Measurements from ENCODE around the gene RGS6.

Gene RGS6

GRCh38 chr14:72554994-72555608 is 622.9 kb downstream of the RGS6 start:
- DNase-seq (ENCODE audit: low read depth), result no peak

- DNase-seq (ENCODE audit: low read depth), result no peak
Measured at GRCh38 chr14:72555609-72556000, 623.4 kb downstream of the RGS6 start.

DNA sequence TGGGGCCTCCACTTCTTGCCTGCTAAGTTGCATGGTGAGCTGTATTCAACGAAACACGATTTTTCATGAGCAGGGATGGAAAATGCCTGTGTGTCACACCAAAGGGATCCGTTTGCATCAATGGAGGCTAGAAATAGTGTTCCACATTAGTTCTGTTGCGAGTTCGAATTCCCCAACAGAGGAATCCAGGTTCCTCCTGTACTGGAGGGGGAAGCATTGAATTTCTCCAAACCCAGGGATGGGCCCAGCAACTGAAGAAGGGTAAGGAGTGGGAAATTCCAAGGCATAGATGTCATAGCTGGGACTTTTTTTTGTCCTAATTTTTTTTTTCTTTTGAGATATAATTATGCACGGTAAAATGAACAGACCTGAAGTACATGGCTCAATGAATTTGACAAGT is 625.4 kb downstream of the RGS6 start:
- DNase-seq (ENCODE audit: low read depth), result no peak

DNA sequence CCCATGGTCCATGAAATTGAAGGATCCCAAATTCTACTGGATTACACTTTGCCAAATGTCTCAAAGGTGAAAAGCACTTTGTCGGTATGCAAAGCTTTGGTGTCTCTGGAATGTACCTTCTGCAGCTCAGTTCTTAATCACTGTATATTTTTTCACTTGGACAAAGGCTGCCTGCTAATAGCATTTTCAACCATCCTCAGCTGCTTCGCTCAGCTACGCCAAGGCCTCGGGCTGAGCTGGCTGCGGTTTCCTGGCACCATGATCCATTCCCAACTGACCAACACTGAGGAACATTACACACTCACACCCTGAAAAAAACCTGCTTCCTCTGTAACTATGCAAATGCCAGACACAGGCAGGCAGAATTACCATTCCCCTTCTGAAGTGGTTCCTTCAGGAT is 626.5 kb downstream of the RGS6 start:
- DNase-seq (ENCODE audit: low read depth), result no peak

DNA sequence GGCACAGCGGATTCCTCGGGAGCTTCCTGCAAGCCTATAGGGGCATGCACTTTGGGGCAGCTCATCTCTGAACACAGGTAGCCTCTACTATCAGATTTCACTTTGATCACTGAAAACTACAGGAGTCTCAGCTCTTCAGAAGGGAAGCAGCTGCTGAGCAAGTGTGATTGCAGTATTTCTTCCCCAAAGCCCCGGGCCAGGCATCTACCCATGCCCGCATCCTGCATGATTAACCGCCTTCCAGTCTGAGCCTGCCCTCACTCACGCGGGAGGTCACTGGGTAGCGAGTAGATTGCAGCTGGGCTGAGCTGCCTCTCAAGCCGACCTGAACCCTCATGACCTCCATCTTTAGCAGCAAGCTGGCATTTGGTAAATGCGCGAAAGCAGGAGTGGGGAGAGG is 627.0 kb downstream of the RGS6 start:
- DNase-seq (ENCODE audit: low read depth), result no peak

- DNase-seq (ENCODE audit: low read depth), result no peak
Measured at GRCh38 chr14:72559669-72560255, 627.5 kb downstream of the RGS6 start.

- DNase-seq (ENCODE audit: low read depth), result no peak
Measured at GRCh38 chr14:72560331-72560730, 628.1 kb downstream of the RGS6 start.

GRCh38 chr14:72560889-72561493 is 628.8 kb downstream of the RGS6 start:
- DNase-seq (ENCODE audit: low read depth), result no peak

GRCh38 chr14:72562300-72562699 is 630.1 kb downstream of the RGS6 start:
- no peak for DNase-seq (ENCODE audit: low read depth)

DNA sequence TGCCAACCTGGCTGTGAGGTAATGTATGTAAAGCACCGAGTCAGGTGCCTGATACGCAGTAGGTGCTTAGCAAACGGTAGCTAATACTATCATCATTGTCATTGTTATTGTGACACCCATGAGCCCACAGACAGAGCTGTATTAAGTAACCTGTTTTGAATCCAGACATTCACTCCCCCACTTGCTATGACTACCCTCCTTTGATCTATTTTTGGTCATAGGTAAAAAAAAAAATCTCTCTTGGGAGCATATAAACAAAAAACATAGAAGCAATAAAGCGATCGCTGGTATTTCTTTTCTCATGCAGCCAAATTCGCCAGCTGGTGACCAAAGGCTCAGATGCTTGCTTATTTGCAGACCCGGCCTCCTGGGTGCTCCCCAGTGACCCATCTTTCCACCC is 631.4 kb downstream of the RGS6 start:
- DNase-seq (ENCODE audit: low read depth), result no peak

GRCh38 chr14:72565149-72565559 is 632.9 kb downstream of the RGS6 start:
- no peak for DNase-seq (ENCODE audit: low read depth)

- DNase-seq (ENCODE audit: low read depth), result no peak
Measured at GRCh38 chr14:72565917-72566316, 633.7 kb downstream of the RGS6 start.

DNA sequence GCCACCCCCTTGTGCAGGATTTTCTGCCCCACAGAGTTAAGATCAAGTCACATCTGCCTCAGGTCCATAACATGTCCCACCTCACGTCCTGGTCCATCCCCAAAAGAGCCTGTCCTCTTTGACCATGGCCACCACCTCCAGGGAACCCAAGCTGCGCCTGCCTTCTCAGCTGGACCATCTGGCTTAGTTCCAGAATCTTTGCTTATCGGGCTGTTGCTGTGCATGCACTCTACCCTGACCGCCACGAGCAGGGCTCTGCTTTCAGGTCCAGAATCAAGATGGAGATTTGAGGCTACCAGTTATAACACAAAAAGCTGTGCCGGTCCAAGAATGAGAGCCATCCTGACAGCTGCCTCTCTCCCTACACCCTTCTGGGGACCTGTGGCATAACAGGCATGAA is 635.0 kb downstream of the RGS6 start:
- no peak for DNase-seq (ENCODE audit: low read depth)

DNA sequence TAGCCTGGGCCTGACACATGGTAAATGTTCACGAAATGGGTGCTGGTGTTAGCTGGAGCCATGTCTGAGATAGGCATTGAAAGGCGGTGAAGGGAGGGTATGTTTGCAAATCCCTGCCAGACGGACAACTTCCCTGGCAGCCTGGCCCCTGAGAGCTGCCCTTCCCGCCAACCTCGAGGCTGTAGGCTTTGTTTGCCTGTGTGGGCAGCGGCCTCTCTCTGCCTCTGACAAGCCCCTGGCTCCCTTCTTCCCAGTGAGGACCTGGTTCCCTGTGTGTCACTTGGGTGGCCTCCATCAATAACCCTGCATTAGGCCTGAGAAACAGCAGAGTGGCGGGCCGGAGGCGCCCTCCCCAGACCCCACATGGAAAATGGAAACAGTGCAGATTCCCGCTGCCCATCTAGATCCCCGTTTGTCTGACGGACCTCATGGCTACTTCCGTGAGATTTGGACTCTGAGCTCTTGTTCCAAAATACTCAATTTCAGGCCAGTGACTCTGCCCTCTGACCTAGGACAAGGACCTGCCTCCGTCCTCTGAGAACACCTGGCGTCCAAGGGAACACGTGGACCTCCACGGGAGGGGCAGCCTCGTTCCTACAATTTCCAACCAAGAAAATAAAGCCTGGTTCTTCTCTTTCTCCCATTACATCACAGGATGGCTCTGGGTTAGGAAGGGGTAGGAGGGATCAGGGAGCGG is 636.2 kb downstream of the RGS6 start:
- DNase-seq (ENCODE audit: low read depth), result no peak

- DNase-seq (ENCODE audit: low read depth), result no peak
Measured at GRCh38 chr14:72573725-72574417, 641.6 kb downstream of the RGS6 start.

DNA sequence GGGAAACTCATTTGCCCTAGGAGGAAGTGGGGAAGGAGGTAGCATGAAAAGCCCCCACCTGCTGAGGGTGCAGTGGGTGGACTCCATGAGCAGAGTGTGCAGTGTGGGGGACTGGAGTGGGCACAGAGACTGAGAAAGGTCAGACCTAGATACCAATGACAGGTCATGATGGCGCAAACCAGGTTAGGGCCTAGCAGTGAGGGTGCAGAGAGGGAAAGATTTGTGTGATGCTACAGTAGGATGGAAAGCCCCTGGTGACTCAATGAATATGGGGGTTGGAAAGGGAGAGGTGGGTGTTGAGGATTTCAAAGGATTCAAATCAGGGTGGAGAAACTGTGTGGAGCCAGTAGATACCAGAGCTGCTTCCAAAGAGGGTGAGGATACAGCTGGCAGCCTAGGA is 642.5 kb downstream of the RGS6 start:
- DNase-seq (ENCODE audit: low read depth), result no peak

- DNase-seq (ENCODE audit: low read depth), result no peak
Measured at GRCh38 chr14:72576258-72576657, 644.0 kb downstream of the RGS6 start.

- no peak for DNase-seq (ENCODE audit: low read depth)
Measured at GRCh38 chr14:72577521-72577920, 645.3 kb downstream of the RGS6 start.

DNA sequence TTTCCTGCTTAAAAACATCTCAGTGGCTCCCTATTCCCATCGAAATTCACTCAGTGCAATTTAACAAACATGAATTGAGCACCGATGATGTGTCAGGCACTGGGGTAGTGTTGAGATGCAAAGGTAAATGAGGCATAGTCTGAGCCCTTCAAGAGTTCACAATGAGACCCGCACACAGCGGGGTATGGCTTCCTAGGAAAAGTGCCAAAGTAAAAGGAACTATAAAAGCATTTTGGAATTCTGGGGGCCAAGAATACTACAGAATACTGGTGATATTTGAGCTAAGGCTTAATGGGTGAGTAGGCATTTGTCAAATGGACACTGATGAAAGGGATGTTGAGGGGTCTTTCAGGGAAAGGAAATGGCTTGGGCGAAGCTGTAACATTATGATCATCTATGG is 646.3 kb downstream of the RGS6 start:
- DNase-seq (ENCODE audit: low read depth), result no peak

DNA sequence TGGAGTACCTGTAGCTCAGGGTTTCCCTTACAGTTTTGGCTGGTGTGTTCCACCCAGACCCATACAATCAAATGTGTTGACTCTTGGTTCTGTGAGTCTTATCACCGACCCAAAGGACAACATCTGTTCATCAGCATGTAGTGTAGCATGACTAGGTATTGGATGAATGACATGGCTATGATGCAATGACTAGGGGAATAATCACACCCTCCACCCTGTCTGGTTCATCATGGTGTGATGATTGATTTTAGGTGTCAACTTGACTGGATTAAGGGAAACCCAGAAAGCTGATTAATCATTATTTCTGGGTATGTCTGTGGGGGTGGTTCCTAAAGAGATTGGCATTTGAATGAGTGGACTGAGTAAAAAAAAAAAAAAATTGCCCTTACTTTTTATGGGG is 650.4 kb downstream of the RGS6 start:
- no peak for DNase-seq (ENCODE audit: low read depth)

- DNase-seq (ENCODE audit: low read depth), result no peak
Measured at GRCh38 chr14:72583316-72584272, 651.4 kb downstream of the RGS6 start.

GRCh38 chr14:72588521-72588920 is 656.3 kb downstream of the RGS6 start:
- DNase-seq (ENCODE audit: low read depth), result no peak

All from stimulated activated CD8-positive, alpha-beta memory T cell treated with anti-CD3 and anti-CD28 coated beads, Interleukin-4, amount 100 ng/mL, for 24 hours (primary cell).